ENCODE measurements around the gene CAPZA2.

Gene CAPZA2

GRCh38 chr7:116906391-116906790, 44.0 kb downstream of the CAPZA2 start:
- Histone ChIP-seq H3K27ac (no peak overlapping the region), H3K36me3 (peaks cover 28 to 53% (median 43%) of the 10 kb centered on the region in 3 donors), H3K27me3 (no peaks in the 10 kb centered on the region), H3K4me1 (no peaks in the 10 kb centered on the region), H3K4me3 (no peak overlapping the region), H3K9me3 (no peaks in the 10 kb centered on the region)
- DNase-seq = no peak
- TF ChIP-seq, protein P1, sequence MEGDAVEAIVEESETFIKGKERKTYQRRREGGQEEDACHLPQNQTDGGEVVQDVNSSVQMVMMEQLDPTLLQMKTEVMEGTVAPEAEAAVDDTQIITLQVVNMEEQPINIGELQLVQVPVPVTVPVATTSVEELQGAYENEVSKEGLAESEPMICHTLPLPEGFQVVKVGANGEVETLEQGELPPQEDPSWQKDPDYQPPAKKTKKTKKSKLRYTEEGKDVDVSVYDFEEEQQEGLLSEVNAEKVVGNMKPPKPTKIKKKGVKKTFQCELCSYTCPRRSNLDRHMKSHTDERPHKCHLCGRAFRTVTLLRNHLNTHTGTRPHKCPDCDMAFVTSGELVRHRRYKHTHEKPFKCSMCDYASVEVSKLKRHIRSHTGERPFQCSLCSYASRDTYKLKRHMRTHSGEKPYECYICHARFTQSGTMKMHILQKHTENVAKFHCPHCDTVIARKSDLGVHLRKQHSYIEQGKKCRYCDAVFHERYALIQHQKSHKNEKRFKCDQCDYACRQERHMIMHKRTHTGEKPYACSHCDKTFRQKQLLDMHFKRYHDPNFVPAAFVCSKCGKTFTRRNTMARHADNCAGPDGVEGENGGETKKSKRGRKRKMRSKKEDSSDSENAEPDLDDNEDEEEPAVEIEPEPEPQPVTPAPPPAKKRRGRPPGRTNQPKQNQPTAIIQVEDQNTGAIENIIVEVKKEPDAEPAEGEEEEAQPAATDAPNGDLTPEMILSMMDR (IDR thresholded peaks at IDR 0.05) = no peak
- intact Hi-C loops (cut with DNase I; ENCODE audit: low total_unique reads) = no loop called here

DNA sequence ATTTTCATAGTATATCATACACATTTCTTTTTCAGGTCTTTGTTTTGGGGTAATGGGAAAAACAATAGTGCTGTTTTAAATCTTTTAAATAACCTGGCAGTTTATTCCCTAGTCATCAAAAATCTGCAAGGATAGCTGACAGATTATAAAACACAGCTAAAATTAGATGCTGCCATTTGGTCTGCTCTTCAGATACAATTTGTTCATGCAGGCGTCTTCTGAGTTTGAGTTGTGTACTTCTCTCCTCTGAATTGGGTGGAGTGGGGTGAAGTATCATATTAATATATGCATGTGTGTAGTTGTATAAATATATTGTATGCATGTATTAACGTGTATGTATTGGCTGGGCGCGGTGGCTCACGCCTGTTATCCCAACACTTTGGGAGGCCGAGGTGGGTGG, 48.0 kb downstream of the CAPZA2 start:
- no peak overlapping the region for H3K4me3 ChIP-seq
- TF ChIP-seq, protein P1 (IDR thresholded peaks at IDR 0.05) = no peak
- no peak overlapping the region for H3K27ac ChIP-seq
- DNase-seq = no peak
- H3K4me1 ChIP-seq = no peaks in the 10 kb centered on the region
- H3K36me3 ChIP-seq = peaks cover 50 to 77% (median 60%) of the 10 kb centered on the region in 3 donors
- no peaks in the 10 kb centered on the region for H3K9me3 ChIP-seq
- intact Hi-C loops (cut with DNase I; ENCODE audit: low total_unique reads) = no loop called here
- H3K27me3 ChIP-seq = no peaks in the 10 kb centered on the region

- Histone ChIP-seq H3K4me1 (no peaks in the 10 kb centered on the region), H3K9me3 (no peaks in the 10 kb centered on the region), H3K27ac (no peak overlapping the region), H3K36me3 (peaks cover 64 to 78% (median 64%) of the 10 kb centered on the region in 3 donors), H3K4me3 (no peak overlapping the region), H3K27me3 (no peaks in the 10 kb centered on the region)
- DNase-seq = no peak
- TF ChIP-seq, protein P1 (IDR thresholded peaks at IDR 0.05) = no peak
- intact Hi-C loops (cut with DNase I; ENCODE audit: low total_unique reads) = no loop called here
Observed at GRCh38 chr7:116911801-116912200, 49.4 kb downstream of the CAPZA2 start.

- Histone ChIP-seq H3K4me3 (no peak overlapping the region), H3K27ac (no peak overlapping the region), H3K27me3 (no peaks in the 10 kb centered on the region), H3K36me3 (peaks cover 64 to 78% (median 68%) of the 10 kb centered on the region in 3 donors), H3K4me1 (no peaks in the 10 kb centered on the region), H3K9me3 (no peaks in the 10 kb centered on the region)
- intact Hi-C loops (cut with DNase I; ENCODE audit: low total_unique reads) = no loop called here
- DNase-seq = no peak
- TF ChIP-seq, protein P1 (IDR thresholded peaks at IDR 0.05) = no peak
Observed at GRCh38 chr7:116912269-116912909, 50.0 kb downstream of the CAPZA2 start.

DNA sequence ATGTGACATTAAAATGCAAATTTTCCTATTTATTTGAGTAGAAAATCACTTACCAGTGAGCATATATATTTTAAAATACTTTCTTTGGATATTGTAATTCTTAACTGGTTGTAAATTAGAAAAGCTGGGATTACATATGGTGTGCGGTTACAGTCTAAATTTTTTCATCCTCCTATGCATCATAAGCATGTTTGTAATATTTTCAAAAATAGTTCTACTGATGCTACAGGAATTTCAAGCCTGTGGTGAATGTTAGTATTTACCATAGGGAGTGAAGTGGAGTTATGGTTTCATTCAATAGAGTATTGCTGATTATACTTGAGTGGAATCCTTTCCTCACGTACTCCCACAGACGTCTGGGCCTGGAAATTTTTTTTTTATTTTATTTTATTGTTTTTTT, 56.3 kb downstream of the CAPZA2 start:
- no peak overlapping the region for H3K27ac ChIP-seq
- no peak for DNase-seq
- H3K9me3 ChIP-seq = no peaks in the 10 kb centered on the region
- H3K4me1 ChIP-seq = no peaks in the 10 kb centered on the region
- intact Hi-C loops (cut with DNase I; ENCODE audit: low total_unique reads) = no loop called here
- no peaks in the 10 kb centered on the region for H3K27me3 ChIP-seq
- TF ChIP-seq, protein P1 (IDR thresholded peaks at IDR 0.05) = no peak
- H3K4me3 ChIP-seq = no peak overlapping the region
- peaks cover 51 to 59% (median 55%) of the 10 kb centered on the region in 3 donors for H3K36me3 ChIP-seq
